GM21515 (cell line): Measurements from ENCODE around the gene ANP32B.
"Not testable (repeated sequence)": the region's sequence is repeated elsewhere in the genome, so short reads cannot be mapped to it uniquely, and the experiment has no call there.

ENCODE experiments used
- ATAC-seq: cut with Tn5 transposase; IDR thresholded peaks from one replicate; pipeline ENCODE4 v1.9.1; 2021; ENCODE audit not compliant: unreplicated experiment

ANP32B gene

GRCh38 chr9:97982683-97983588 lies at the start of gene ANP32B:
TSS of gene ANP32B (plus strand) at chr9:97983341. CDS start at chr9:97983556, 215 bp downstream.
- ATAC-seq: peak; percentile 67

- no peak for ATAC-seq
These were observed 48.6 kb upstream of the ANP32B start for GRCh38 chr9:97934321-97935115.

DNA sequence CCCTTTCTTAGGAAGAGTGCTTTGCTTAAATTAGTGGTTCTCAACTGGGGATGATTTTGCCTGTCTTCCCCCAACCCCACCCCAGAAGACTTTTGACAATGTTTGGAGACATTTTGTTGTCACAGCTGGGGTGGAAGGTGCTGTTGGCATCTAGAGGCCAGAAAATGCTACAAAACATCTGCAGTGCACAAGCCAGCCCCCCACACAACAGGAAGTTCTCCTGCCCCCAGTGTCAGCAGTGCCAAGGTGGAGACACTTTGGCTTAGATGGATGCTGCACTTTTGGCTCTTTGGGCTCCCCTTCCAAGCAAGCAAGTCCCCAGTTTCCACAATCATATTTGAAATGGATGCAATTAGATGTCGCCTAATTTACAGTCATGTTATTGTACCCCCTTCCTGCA lies 47.9 kb upstream of the ANP32B start:
- no peak for ATAC-seq

GRCh38 chr9:97936998-97937397 lies 46.1 kb upstream of the ANP32B start:
- no peak for ATAC-seq

GRCh38 chr9:97938081-97938644 lies 45.0 kb upstream of the ANP32B start, which contains the start of gene HEMGN:
TSS of gene HEMGN (minus strand) at chr9:97938172. CDS start at chr9:97938136, 36 bp downstream.
- no peak for ATAC-seq

DNA sequence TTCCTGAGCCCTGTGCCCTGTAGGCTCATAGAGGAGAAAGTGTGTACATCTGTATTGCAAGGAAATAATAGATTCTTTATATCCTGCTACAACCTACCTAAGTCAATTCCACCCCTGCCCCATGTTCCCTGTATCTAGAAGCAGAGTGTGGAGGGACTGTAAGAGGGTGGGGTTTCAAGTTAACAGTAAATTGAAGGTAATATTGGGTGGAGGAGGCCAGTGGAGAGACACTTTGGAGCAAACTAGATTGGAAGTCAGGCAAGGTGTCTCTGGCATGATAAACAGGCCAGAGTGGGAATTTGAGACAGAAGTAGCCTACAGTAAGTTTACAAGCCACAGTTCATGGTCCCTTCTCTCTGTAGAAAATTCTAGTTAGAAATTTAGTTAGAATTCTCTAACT lies 42.9 kb upstream of the ANP32B start:
- no peak for ATAC-seq

- no peak for ATAC-seq
These were observed 42.4 kb upstream of the ANP32B start for GRCh38 chr9:97940741-97941140.

DNA sequence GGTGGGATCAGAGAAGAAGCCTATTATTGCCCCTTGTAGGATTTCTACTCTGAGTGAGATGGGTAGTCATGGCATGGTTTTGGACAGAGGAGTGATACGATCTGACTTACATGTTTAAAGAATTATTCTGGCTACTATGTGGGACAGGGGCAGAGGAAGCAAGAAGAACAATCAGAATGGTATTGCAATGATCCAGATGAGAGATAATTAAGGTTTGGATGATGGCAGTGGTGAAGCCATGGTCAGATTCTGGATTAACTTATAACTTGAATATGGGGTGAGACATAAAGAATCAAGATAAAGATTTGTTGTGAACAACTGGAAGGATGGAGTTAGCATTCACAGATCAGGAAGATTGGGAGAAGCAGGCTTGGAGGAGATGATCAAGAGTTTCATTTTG lies 41.8 kb upstream of the ANP32B start:
- ATAC-seq: no peak

GRCh38 chr9:97943308-97943855 lies 39.8 kb upstream of the ANP32B start:
- ATAC-seq: no peak

GRCh38 chr9:97944612-97945011 lies 38.5 kb upstream of the ANP32B start:
- no peak for ATAC-seq

- ATAC-seq: not testable (repeated sequence)
These were observed 37.7 kb upstream of the ANP32B start for GRCh38 chr9:97945470-97945869.

GRCh38 chr9:97947094-97947493 lies 36.0 kb upstream of the ANP32B start:
- not testable (repeated sequence) for ATAC-seq

DNA sequence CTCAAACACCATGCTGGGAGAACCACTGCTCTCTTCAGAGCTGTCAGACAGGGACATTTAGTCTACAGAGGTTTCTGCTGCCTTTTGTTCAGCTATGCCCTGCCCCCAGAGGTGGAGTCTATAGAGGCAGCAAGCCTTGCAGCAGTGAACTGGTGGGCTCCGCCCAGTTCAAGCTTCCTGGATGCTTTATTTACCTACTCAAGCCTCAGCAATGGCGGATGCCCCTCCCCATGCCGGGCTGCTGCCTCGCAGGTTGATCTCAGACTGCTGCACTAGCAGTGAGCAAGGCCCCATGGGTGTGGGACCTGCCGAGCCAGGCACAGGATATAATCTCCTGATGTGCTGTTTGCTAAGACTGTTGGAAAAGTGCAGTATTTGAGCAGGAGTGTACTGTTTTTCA lies 32.3 kb upstream of the ANP32B start:
- ATAC-seq: not testable (repeated sequence)

- ATAC-seq: peak; percentile 70
These were observed 28.6 kb upstream of the ANP32B start for GRCh38 chr9:97954550-97954989.

DNA sequence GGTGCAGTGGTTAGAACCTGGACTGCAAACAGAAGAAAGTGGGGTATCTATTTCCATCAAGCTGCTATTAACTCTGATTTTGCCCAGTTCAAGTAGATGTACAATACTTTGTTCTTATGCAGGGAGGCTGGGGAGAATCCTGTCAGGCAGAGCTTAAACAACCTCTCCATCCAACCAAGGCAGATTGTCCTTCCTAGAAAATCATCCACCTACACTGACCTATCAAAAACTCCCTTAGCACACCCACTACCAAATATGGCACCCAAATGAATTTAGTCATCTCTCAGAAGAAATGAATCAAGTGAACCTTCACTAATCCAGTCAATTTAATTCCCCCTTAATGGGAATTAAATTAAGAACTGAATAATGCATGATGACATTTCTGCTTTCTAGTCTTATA lies 26.8 kb upstream of the ANP32B start:
- no peak for ATAC-seq

- no peak for ATAC-seq
These were observed 24.2 kb upstream of the ANP32B start for GRCh38 chr9:97958812-97959511.

- no peak for ATAC-seq
These were observed 23.6 kb upstream of the ANP32B start for GRCh38 chr9:97959585-97959984.

DNA sequence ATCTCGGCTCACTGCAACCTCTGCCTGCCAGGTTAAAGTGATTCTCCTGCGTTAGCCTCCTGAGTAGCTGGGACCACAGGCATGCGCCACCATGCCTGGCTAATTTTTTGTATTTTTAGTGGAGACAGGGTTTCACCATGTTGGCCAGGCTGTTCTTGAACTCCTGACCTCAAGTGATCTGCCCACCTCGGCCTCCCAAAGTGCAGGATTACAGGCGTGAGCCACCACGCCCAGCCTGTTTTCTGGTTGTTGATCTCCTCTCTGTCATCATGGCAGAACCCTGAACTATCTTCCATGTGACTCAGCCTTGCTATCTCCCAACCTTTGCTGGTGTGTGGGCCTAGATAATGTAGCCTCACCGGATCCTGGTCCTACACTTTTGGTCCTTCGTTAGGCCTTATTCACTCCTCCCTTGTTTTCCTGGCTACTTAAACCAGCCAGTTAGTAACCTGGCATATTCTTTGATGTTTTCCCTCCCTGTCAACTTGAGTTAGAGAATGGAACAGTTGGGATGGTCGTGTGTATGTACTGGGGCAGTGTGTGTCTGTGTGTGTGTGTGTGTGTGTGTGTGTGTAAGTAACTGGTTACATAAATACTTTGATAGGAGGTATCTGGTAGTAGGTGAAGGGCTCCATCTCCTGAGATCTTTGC lies 22.3 kb upstream of the ANP32B start:
- not testable (repeated sequence) for ATAC-seq

DNA sequence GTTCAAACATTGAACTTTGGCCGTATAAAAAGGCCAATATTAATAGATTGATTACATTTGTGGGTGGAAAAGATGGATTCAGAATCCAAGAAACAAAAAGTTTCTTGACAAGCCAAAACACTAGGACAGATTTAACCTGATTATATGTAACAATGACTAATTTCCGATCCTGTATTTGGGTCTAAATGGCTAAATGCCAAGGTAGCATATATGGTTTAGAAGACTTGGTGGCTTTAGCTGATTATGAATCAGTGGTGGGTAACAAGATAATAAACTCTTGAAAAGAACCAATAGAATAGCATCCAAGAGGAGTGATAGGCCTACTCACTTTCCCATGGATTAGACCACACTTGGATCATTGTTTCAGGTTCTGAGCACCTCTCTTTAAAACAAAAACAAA lies 21.8 kb upstream of the ANP32B start:
- no peak for ATAC-seq

DNA sequence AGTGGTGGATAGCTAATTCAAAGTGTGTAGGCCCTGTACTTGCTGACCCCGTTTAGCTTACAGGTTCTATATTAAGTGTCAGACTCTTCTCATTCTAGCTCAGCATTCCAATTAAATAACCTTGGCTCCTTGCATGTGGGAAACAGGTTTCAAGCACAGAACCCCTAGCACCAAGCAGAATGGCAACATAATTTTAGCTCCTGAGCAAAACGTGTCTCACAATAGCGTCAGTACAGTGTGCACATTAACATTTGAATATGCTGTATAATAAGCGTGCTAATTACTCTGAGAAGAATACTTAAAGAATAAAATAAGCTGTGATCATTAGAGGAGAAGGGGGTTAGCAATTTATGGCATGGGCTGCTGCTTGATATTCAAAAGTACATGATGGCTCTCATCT lies 21.0 kb upstream of the ANP32B start:
- ATAC-seq: no peak
